GM21390 (cell line): Measurements from ENCODE around the gene APBB2.
A peak's percentile ranks its signal among the peaks of the same experiment; 100 is the strongest.

ENCODE experiments used
- ATAC-seq: cut with Tn5 transposase; IDR thresholded peaks from one replicate; pipeline ENCODE4 v1.9.1; 2021; ENCODE audit not compliant: unreplicated experiment

Gene APBB2

DNA sequence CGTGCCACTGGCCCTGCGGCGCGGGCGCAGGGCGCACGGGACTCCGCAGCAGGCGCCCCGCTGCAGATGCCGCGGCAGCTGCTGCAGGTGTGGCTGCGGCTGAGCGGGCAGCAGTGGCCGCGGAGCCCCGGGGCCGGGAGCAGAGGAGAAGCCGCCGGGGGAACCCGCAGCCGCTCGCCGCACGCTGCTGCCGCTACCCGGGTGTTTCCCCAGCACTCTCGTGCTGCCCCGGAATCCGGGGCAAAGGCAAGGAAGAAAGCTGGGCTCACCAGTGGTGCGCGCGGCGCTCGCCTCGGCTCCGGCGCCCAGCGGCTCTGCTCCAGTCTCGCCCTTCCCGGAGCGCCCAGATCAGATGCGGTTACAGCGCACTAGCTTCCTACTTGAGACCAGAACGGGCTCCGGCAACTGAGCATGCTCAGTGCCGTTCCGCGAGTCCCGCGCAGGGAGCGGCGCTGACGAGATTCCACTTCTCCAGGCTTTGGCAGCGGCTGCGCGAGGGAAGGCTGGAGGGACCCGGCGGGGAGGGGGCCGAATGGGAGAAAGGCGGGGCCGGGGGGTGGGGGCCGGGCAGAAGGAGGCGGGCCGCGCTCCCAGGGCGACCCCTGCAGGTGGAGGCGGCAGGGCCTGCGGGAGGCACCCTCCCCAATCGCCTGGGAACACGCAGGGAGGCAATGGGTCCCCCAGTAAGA, at the start of gene APBB2:
Gene APBB2, minus strand, starts transcription at position 407 of the 689 bp plus-strand sequence. CDS start 181,288 bp downstream, outside the sequence.
- ATAC-seq = peak; percentile 55

DNA sequence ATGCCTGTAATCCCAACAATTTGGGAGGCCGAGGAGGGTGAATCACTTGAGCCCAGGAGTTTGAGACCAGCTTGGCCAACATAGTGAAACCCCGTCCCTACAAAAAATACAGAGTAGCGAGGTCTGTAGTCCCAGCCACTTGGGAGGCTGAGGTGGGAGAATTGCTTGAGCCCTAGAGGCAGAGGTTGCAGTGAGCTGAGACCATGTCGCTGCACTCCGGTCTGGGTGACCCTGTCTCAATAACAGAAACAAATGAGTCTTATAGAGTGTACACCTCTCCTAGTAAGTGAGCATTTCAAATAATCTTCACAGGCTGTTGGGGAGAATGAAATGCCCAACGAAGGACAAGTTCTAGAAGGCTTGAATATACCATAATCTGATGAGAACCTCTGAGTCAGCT, 47.9 kb upstream of the APBB2 start:
- ATAC-seq = no peak

DNA sequence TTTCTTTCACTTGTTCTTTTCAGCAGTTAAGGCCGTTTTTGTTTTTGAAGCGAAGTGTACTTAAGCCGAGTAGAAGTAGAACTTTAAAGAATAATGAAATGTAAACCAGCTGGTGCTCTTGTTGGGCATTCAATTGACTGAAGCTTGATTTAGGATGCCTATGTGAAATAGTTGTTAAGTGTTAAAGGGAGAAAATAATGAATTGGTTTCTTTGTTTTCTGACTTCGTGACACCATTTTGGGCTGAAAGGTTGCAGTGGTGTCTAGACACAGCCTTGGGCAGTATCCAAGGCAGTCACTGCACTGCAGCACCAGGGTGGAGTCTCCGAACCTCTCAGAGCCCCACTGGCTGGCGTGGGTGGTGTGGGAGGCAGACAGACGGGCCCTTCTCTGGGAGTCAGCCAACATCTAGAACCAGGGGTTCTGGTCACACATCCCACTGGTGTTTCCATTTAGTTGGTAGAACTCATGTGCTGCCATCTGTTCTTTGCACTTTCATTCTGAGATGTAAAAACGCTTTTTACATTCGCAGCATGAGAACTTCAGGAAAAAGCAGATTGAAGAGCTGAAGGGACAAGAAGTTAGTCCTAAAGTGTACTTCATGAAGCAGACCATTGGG, 45.9 kb upstream of the APBB2 start:
- no peak for ATAC-seq

DNA sequence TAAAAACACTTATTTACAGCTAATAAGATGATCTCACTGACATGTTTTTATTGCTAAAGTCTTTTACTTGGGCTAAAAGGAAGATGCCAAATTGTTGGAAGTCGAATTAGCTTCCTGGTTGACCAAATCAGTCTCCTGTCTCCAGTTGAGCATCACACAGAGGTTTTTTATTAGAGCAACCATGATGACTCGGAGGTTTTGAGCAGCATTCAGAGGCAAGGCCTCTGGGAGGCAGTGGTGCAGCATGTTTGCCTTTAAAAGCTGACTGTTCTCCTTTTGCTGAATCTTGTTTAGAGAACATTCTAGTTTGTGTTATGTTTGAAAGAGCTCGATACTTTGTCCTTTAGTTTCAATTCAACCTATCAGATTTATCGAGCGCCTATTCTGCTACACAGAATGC, 44.4 kb upstream of the APBB2 start:
- no peak for ATAC-seq

DNA sequence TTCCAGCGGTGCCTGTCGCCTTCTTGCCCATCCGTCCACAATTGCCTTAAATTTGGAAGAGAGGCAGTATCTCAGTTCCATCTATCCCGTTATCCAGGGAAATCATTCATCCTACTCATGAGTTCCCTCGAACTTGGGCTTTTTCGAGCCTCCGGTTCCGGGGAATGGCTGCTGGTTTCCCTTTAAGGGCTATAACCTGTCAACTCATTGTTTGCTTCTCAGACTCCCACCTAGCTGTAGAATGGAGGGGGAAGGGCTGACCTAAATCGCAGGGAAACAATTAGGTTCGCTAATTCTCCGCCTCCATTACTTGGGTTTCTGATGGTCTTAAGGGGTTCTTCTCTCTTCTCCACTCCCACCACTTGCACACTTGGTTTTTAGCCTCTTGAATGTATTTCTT, 43.6 kb upstream of the APBB2 start:
- no peak for ATAC-seq

DNA sequence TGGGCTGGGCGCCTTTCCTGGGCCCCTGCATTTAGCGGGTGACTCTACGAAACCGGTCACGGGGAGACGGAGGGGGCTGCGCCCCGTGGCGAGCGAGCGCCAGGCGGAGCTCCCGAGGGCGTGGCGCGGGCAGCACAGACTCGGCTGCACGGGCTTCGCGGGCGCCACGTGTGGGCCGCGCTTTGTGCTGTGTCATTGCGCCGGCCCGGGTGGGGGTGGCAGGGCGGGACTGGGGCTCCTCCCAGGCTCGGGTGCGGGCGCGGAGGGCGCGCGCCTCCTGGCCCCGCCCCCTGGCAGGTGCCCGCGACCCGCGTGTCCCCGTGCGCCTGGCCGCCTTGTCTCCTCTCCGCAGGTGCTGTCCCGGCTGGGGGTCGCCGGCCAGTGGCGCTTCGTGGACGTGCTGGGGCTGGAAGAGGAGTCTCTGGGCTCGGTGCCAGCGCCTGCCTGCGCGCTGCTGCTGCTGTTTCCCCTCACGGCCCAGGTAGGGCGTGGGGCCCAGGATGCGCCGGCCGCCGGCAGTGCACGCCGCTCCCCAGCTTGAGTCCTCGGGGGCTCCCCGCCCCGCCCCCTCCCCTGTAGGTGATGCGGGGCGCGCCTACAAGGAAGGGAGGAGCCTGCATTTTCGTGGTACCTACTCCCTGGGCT, 43.0 kb upstream of the APBB2 start:
- ATAC-seq = peak; percentile 65

DNA sequence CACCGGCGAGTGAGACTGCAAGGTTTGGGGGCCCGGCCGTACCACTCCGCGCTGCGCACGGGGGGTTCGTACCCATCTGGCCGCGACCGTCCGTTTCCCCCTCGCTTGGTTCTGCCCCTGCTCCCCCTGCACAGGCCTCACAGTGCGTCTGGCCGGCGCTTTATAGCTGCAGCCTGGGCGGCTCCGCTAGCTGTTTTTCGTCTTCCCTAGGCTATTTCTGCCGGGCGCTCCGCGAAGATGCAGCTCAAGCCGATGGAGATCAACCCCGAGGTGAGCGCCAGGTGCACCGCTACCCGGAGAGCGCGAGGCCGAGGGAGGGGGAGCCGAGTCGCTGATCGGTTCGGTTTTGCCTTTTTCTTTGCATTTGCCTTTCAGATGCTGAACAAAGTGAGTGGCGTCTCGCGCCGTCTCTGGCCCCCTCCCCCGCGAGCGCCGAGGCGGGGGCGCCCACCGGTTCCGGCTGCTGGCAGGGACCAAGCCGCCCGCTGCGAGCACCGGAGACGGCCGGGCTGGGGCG, 42.5 kb upstream of the APBB2 start, which contains the start of gene UCHL1:
Gene UCHL1, plus strand, starts transcription at position 189 of the 517 bp plus-strand sequence. Its CDS starts 49 bp downstream, at position 238.
- ATAC-seq = peak; percentile 48

DNA sequence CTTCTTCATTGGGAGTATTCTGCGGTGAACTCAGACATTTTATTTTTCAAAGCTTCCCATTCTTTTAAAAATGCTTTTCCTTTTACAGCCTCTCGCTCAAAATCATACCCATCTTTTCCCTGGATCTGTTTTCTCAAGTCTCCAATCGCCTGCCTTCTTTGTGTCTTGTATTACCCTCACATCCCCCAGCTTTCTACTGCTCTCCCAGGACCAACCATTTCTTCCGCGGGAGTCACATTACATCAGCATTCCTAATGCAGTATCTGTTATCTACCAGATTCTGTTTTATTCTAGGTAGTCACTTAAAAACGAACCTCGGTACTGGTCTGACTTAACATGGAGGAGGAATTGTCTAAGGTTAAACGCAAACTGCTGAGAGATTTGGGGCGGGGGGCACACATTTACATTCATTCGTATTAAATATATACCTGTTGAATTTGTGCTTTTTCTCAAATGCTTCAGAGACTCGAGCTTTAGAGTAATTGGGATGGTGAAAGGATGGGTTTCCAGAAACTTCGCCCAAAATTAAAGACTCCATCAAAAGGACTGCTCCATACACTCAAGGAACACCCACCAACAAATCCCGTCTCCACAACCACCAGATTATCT, 41.9 kb upstream of the APBB2 start:
- ATAC-seq = no peak

DNA sequence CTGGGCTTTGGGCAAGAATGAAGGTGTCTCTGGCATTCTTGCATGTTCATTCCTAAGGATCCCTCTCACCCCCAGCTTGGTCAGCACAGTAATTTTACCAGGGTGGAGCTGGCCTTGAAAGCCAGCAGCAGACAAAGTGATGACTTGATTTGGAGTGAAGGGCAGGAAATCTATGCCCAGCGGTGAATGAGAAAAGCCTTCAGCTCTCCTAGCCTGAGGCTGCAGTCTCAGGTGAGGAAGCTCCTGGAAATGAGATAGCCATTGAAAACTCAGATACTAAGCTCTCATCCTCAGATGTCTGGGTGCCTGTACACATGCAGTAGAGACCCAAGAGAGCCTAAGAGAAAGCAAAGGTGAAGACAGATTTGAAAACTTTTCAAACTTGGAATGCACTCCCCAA, 31.6 kb upstream of the APBB2 start:
- ATAC-seq = no peak

DNA sequence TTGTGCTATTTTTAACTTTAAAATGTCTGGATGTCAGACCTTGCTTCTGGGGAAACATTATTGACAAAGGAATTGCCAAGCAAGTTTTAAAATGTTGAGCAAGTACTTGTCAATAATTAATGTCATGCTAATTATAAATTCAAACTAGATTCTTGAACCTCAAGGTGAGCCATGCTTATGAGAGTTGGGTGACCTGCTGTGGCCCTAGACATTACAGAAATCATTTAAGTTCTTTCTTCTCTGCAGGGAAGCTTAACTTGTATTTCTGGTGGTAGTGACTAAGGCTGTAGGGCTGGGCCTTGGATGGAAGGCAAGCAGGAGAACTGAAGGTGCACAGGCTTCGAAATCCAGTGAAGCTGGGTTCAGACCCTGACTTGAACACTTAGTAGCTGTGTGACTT, 27.6 kb upstream of the APBB2 start:
- no peak for ATAC-seq

DNA sequence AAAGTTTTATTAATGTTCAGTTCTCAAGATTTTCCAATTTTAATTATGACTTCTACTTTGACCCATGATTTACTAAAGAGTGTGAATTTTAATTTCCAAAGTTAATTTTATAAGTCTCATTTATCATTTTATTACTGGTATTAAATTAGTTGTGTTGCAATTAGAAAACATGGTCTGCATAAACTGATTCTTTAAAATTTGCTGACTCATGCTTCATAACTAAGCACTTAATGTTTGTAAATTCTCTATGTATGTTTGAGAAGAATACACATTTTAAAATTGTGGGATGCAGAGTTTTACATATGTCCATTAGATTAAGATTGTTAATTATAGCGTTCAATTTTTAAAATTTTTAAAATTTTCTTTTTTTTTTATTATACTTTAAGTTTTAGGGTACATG, 22.2 kb upstream of the APBB2 start:
- no peak for ATAC-seq

DNA sequence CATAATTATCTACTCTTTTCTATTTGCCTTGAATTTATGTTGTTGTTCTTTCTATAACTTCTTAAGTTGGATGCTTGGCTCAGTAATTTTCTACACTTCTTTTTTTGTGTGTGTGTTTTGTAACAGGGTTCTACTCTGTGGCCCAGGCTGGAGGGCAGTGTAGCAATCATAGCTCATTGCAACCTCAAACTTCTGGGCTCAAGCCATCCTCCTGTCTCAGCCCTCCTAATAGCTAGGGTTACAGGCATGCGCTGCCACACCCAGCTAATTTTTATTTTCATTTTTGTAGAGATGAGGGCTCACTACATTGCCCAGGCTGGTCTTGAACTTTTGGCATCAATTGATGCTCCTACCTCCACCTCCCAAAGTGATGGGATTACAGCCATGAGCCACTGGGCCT, 21.7 kb upstream of the APBB2 start:
- ATAC-seq = no peak

DNA sequence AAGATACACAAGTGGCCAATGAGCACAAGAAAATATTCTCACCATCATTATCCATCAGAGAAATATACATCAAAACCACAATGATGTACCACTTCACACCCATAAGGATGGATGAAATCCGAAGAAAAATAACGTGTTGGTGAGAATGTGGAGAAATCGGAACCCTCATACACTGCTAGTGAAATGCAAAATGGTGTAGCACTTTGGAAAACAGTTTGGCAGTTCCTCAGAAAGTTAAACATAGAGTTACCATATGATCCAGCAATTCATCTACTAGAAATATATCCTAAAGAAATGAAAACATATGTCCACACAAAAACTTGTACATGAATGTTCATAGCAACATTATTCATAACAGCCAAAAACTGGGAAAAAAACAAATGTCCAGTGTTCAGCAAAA, 18.5 kb upstream of the APBB2 start:
- no peak for ATAC-seq

DNA sequence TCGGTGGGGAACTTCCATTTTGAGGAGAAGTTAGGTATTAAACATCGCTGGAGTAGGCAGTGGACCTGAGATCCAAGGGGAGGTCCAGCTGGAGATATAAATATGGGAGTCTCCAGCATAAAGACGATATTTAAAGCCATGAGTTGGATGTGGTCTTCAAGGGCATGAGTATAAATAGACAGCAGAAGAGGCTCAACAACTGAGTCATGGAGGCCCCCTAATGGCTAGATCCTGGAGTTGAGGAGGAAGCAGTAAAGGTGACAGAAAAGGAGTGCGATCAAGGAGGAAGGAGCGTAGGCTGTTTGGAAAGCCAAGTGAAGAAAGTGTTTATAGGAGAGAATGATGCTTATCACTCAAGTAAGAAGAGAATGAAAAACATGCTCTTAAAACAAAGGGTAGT, 18.1 kb upstream of the APBB2 start:
- ATAC-seq = no peak

DNA sequence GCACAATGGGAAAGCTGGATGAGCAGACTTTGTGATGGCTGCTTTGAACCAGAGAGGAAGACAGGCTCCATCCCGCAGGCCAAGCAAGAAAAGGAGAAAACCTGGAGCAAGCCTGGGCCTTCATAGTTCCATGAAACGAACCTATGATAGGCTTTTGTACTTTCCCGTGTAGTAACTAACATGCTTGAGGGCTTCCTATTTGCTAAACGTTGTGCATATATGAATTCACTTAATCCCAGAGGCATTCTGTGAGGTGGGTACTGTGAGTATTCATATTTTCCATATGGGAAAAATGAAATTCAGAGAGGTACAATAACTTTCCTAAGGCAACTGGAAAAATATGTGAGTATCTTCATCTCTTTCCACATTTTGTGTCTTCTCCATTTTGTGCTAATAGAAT, 13.6 kb upstream of the APBB2 start:
- ATAC-seq = no peak

DNA sequence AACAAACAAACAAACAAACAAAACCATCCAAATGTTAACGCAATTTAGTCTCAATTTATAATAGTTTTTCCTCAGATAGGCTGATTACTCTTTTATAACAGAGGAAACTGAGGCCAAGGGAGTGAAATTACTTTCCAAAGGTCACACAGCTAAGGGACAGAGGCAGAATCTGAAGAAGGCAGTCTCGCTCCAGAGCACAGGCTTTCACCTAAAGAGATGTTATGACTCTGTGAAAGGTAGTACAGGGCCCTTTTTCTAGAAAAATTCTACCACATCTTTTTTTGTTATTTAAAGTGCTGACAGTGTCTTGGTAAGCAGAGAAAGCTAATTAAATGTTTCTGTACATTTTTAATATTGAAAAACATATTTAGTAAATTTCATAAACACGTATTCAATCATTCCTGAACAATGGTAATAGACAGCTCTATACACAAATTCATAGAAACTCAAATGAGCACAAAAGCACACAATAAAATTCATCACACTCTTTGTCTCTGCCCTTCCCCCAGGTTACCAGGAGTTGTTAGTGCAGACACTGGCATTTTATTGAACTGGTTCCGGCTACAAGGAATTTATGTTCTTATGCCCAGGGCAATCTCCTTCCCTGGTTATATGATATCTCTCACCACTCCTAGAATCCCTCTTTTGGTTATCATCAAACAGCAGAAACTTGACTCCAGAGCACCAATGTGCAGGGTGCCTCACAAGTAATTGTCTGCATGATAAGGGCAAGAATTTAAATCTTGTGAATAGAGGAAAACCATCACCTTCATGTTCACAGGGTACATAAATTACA, 7.7 kb upstream of the APBB2 start:
- ATAC-seq = no peak

DNA sequence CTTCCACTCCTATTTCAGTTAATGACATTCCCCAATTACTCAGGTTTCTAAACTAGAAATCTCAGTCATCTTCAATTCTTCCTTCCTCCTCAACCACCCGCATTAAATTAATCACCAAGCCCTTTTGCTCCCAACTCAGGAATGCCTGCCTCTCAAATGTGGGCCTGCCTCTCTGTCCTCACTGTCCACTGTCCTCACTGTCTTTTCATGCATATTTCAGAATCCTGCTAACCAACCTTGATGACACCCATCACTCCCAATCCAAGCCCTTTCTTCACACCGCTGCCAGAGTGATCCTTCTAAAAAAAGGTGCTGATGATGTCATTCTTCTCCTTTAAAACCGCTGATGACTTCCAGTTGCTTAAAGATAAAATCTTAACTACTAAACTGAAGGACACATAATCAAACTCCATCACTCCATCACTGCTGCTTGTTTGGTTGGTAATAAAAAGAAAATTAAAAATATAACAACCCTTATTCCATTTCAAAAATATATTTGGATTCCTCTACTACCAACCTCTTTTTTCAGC, 5.1 kb upstream of the APBB2 start:
- ATAC-seq = no peak

DNA sequence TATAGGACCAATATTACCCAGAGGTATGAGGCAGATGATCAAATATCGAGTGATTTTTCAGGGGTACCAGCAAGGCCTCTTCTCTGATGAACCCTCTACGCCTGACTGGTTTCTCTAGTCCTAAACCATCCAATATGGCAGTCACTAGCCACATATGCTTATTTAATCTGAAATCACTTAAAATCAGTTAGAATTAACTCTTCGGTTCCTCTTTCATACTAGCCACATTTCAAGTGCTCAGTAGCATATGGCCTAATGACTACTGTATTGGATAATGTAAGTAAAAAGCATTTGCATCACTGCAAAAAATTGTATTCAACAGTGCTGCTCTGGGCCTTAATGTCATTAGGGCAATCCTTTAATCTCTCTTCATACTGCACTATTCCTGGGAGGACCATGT, 4.4 kb upstream of the APBB2 start:
- ATAC-seq = no peak

DNA sequence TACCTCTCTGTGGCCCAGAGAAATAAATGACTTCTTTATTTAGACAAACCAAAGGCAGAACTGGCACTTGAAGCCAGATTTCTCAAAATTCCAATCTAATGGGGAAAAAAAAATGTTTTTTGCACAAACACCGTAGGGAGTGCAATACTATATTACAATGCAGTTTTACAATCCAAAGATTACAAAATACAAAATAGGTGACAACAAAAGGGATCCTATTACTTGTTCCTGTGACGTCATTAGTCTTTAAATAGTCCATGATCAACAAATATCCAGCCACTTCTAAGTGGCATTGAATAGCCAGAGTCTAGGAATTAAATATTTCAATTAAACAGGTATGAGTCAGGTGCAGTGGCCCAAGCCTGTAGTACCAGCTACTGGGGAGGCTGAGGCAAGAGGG, 3.0 kb upstream of the APBB2 start:
- no peak for ATAC-seq

DNA sequence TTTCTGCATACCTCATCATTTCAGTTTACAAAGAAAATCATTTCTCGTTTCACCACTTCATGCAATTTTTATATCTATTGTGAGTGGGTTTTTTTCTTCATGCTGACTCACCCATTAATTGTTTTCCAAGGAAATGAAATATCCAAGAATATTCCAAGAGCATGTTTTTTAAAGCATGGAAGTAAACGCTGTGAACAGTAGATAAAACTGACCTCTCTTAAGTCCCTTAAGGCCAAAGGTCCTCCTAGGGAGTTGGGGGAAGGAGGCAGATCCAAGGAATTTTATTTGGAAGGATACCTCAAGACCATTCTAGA, 2.6 kb upstream of the APBB2 start:
- ATAC-seq = no peak
